Nephron progenitor cell (in vitro differentiated cells): ENCODE results near the gene FBXL7.

Source experiments
- DNase-seq: peaks from one replicate; pipeline ENCODE4 v3.0.0; 2021
- H3K27ac Mint-ChIP-seq: 2 replicates; pipeline ENCODE4 v1.8.0; 2021; ENCODE audit warnings: mild to moderate bottlenecking, moderate library complexity, mixed read lengths
- H3K27me3 Mint-ChIP-seq: 2 replicates; pipeline ENCODE4 v1.8.0; 2021; ENCODE audit warnings: mild to moderate bottlenecking, low read depth, mixed read lengths; ENCODE audit not compliant: poor library complexity
- H3K36me3 Mint-ChIP-seq: 2 replicates; pipeline ENCODE4 v1.8.0; 2021; ENCODE audit warnings: low read depth, mixed read lengths
- H3K4me1 Mint-ChIP-seq: 2 replicates; pipeline ENCODE4 v1.8.0; 2021; ENCODE audit warnings: mixed read lengths
- H3K4me3 Mint-ChIP-seq: 2 replicates; pipeline ENCODE4 v1.8.0; 2021; ENCODE audit warnings: mild to moderate bottlenecking, moderate library complexity, mixed read lengths
- H3K9me3 Mint-ChIP-seq: 2 replicates; pipeline ENCODE4 v1.8.0; 2021; ENCODE audit warnings: mild to moderate bottlenecking, moderate library complexity, mixed read lengths
- CTCF ChIP-seq: fragments of 200-600 bp; sonication (generic); IDR thresholded peaks from 2 replicates; pipeline ENCODE4 v1.5.0; 2021; ENCODE audit warnings: antibody characterized with exemption

FBXL7 gene

DNA sequence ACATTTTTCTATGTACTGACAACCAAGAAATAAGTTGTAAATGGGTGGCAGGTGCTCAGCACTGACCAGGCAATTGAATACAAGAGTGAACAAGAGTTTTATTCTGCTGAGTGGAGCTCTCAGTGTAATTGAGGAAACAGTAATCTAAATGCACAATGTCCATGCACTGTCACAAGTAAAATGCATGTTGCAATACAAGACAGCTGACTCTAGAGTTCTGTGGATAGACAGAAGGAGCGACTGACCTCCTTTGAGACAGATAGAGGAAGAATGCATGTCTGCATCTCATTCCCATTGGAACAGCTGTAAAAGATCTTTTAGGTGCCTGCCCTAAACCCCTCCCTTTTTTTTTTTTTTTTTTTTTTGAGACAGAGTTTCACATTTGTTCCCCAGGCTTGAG is 299.0 kb downstream of the FBXL7 start:
- TF ChIP-seq CTCF = no peak
- no peaks in the 10 kb centered on the region for H3K4me1 Mint-ChIP-seq
- H3K36me3 Mint-ChIP-seq = peaks cover 22% of the 10 kb centered on the region
- H3K27ac Mint-ChIP-seq = no peak overlapping the region
- peaks cover 27% of the 10 kb centered on the region for H3K9me3 Mint-ChIP-seq
- DNase-seq = no peak
- no peaks in the 10 kb centered on the region for H3K27me3 Mint-ChIP-seq
- H3K4me3 Mint-ChIP-seq = no peak overlapping the region

GRCh38 chr5:15799612-15800011 is 299.6 kb downstream of the FBXL7 start:
- no peak overlapping the region for H3K4me3 Mint-ChIP-seq
- no peak overlapping the region for H3K27ac Mint-ChIP-seq
- H3K27me3 Mint-ChIP-seq = no peaks in the 10 kb centered on the region
- no peak for TF ChIP-seq CTCF
- peaks cover 32% of the 10 kb centered on the region for H3K9me3 Mint-ChIP-seq
- H3K4me1 Mint-ChIP-seq = no peaks in the 10 kb centered on the region
- H3K36me3 Mint-ChIP-seq = peaks cover 23% of the 10 kb centered on the region
- DNase-seq = no peak

GRCh38 chr5:15803280-15803679 is 303.3 kb downstream of the FBXL7 start:
- DNase-seq = no peak
- Mint-ChIP-seq H3K36me3 (peaks cover 35% of the 10 kb centered on the region), H3K4me1 (no peaks in the 10 kb centered on the region), H3K4me3 (no peak overlapping the region), H3K27me3 (no peaks in the 10 kb centered on the region), H3K27ac (no peak overlapping the region), H3K9me3 (peaks cover 54% of the 10 kb centered on the region)
- TF ChIP-seq CTCF = no peak

DNA sequence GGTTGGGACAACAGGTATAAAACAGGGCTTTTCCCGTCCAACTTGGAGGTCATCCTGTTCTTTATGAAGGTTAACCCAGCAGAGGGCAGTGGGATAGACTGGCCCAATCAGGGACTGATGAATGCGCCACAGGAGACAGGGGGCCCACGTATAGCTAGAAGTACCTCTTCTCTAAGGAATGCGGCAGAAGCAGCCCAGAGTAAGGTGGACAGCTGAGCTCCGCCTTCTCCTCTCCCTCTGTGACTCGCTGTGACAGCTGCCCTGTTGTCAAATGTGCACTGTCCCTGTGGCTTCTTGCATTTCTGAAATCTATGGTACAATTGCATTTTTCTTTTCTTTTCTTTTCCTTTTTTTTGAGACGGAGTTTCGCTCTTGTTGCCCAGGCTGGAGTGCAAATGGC is 306.6 kb downstream of the FBXL7 start:
- no peak for TF ChIP-seq CTCF
- H3K27ac Mint-ChIP-seq = peak overlapping the region; percentile 54
- H3K4me1 Mint-ChIP-seq = no peaks in the 10 kb centered on the region
- H3K4me3 Mint-ChIP-seq = no peak overlapping the region
- H3K9me3 Mint-ChIP-seq = peaks cover 55% of the 10 kb centered on the region
- DNase-seq = no peak
- peaks cover 35% of the 10 kb centered on the region for H3K36me3 Mint-ChIP-seq
- H3K27me3 Mint-ChIP-seq = no peaks in the 10 kb centered on the region

- Mint-ChIP-seq H3K4me3 (no peak overlapping the region), H3K4me1 (no peaks in the 10 kb centered on the region), H3K27me3 (no peaks in the 10 kb centered on the region), H3K36me3 (peaks cover 30% of the 10 kb centered on the region), H3K27ac (no peak overlapping the region), H3K9me3 (peaks cover 52% of the 10 kb centered on the region)
- TF ChIP-seq CTCF = no peak
- DNase-seq = no peak
Observed at GRCh38 chr5:15807248-15807647, 307.3 kb downstream of the FBXL7 start.

DNA sequence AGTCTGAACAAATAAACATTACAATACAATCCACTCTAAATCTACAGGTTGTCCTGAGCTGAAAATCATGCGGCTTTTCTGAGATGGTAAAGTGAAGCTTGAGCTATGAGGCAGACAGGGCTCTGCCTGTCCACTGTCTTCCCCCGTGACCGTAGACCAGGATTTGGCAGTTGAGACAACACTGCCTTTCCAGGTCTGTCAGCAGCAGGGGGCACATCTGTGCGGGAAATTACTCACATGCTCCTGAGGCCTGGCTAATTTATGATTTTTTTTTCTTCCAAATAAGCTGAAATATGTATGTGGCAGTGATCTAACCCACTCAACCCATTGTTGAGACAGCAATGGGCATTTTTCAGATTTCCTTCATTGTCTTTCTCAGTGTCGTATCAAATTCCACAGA is 307.9 kb downstream of the FBXL7 start:
- Mint-ChIP-seq H3K9me3 (peaks cover 50% of the 10 kb centered on the region), H3K4me1 (no peaks in the 10 kb centered on the region), H3K36me3 (peaks cover 24% of the 10 kb centered on the region), H3K4me3 (no peak overlapping the region), H3K27me3 (no peaks in the 10 kb centered on the region), H3K27ac (peak overlapping the region; percentile 71)
- no peak for TF ChIP-seq CTCF
- DNase-seq = no peak
